Keratinocyte (primary cell): ENCODE results near the gene CAVIN1. TPM values are rescaled to one million over a fixed set of nuclear protein-coding genes. Genes with fewer than 3 reads are reported as not detected.
"Not testable (repeated sequence)": the region's sequence is repeated elsewhere in the genome, so short reads cannot be mapped to it uniquely, and the experiment has no call there.

Source experiments
- DNase-seq: peaks from one replicate; pipeline ENCODE4 v3.0.0-alpha.2; 2011; ENCODE audit warnings: low read depth, missing footprints, low spot score
- FAIRE-seq: peaks from 2 replicates; lab custom pipeline; 2011; peaks lifted over from hg19 to GRCh38; lab: Jason Lieb, UNC
- H2AFZ ChIP-seq: 2 replicates; pipeline ENCODE4 v1.6.0; 2012; ENCODE audit warnings: low read length, control low read depth, inconsistent platforms; ENCODE audit not compliant: control insufficient read depth
- H3K27ac ChIP-seq: 2 replicates; pipeline ENCODE4 v1.5.1; 2011; ENCODE audit warnings: low read length; ENCODE audit not compliant: control insufficient read depth, insufficient read depth
- H3K27me3 ChIP-seq: 3 replicates; pipeline ENCODE4 v1.6.0; 2011; ENCODE audit warnings: low read length; ENCODE audit not compliant: control insufficient read depth, insufficient read depth; ENCODE audit errors: extremely low read depth
- H3K36me3 ChIP-seq, 2 experiments: 2 replicates in 1 of 2; 3 replicates in 1 of 2; pipeline ENCODE4 v1.5.1; 2011; ENCODE audit warnings: low read length in 2 of 2, mild to moderate bottlenecking in 1 of 2; ENCODE audit not compliant: control insufficient read depth in 2 of 2, insufficient read depth in 2 of 2; ENCODE audit errors: extremely low read depth in 1 of 2
- H3K4me1 ChIP-seq: 3 replicates; pipeline ENCODE4 v1.5.1; 2011; ENCODE audit warnings: low read length; ENCODE audit not compliant: control insufficient read depth, insufficient read depth; ENCODE audit errors: extremely low read depth
- H3K4me2 ChIP-seq: 3 replicates; pipeline ENCODE4 v1.6.0; 2011; ENCODE audit warnings: low read depth, low read length; ENCODE audit not compliant: control insufficient read depth, insufficient read depth; ENCODE audit errors: extremely low read depth
- H3K4me3 ChIP-seq, 3 experiments: fragments of 200-600 bp in 1 of 3; sonication (generic) in 1 of 3; 2 replicates in 2 of 3; 3 replicates in 1 of 3; pipeline ENCODE4 v1.5.1; 2011 to 2016; ENCODE audit warnings: low read length in 3 of 3, mild to moderate bottlenecking in 3 of 3, control low read depth in 2 of 3, inconsistent platforms in 1 of 3, low read depth in 1 of 3, mixed read lengths in 1 of 3, mixed run types in 1 of 3, moderate library complexity in 1 of 3; ENCODE audit not compliant: control insufficient read depth in 2 of 3, insufficient read depth in 2 of 3; ENCODE audit errors: extremely low read depth in 1 of 3
- H3K79me2 ChIP-seq: 2 replicates; pipeline ENCODE4 v1.6.0; 2012; ENCODE audit warnings: low read length; ENCODE audit not compliant: control insufficient read depth, insufficient read depth
- H3K9ac ChIP-seq: 3 replicates; pipeline ENCODE4 v1.6.0; 2011; ENCODE audit warnings: low read length; ENCODE audit not compliant: control insufficient read depth, insufficient read depth; ENCODE audit errors: extremely low read depth
- H3K9me1 ChIP-seq: 3 replicates; pipeline ENCODE4 v1.6.0; 2011; ENCODE audit warnings: low read length; ENCODE audit not compliant: control insufficient read depth, insufficient read depth; ENCODE audit errors: extremely low read depth
- H3K9me3 ChIP-seq: 2 replicates; pipeline ENCODE4 v1.5.1; 2012; ENCODE audit warnings: low read depth, low read length; ENCODE audit not compliant: control insufficient read depth
- H4K20me1 ChIP-seq: 3 replicates; pipeline ENCODE4 v1.6.0; 2011; ENCODE audit warnings: low read length; ENCODE audit not compliant: control insufficient read depth, insufficient read depth; ENCODE audit errors: extremely low read depth
- EZH2 ChIP-seq: IDR thresholded peaks from one replicate; pipeline ENCODE4 v1.6.1; 2012; ENCODE audit warnings: inconsistent platforms, mild to moderate bottlenecking, low read length, moderate library complexity
- dilution Hi-C: fragments of 300-500 bp; cut with MboI; formaldehyde crosslinking; loops from one replicate; pipeline ENCODE4 v1.7.0; 2020; ENCODE audit warnings: low sequenced_read_pairs; ENCODE audit not compliant: extremely low pct_ligation_motif_present
- polyA plus RNA-seq, 5 experiments: library from polyadenylated mRNA; depleted of rRNA in 3 of 5; stranded (reverse) in 3 of 5; stranded (forward) in 1 of 5; unstranded in 1 of 5; fragments of >200 nt; gene quantifications; 1 replicate in 1 of 5; 2 replicates in 3 of 5; 3 replicates in 1 of 5; pipeline versions ENCODE4 v1.2.1 to v1.2.3, GENCODE V29; 2011 to 2012; ENCODE audit warnings: missing spikeins in 2 of 5, low read depth in 1 of 5, low replicate concordance in 1 of 5
- TF ChIP-seq, protein P1 (sequence below), 3 experiments: IDR thresholded peaks in 1 of 3; conservative IDR thresholded peaks in 1 of 3; optimal IDR thresholded peaks in 1 of 3; 2 replicates in 2 of 3; 3 replicates in 1 of 3; pipeline versions ENCODE3 to v1.5.1; 2011; ENCODE audit warnings: low read length in 3 of 3, mild to moderate bottlenecking in 3 of 3, moderate library complexity in 2 of 3, control low read depth in 1 of 3, inconsistent platforms in 1 of 3; ENCODE audit not compliant: insufficient read depth in 2 of 3; ENCODE audit errors: extremely low read depth in 1 of 3

Gene CAVIN1
- polyA plus RNA-seq, 1 donor (not counting 4 experiments of a cell fraction or from before 2014, with no cell fraction given): 172 TPM

DNA sequence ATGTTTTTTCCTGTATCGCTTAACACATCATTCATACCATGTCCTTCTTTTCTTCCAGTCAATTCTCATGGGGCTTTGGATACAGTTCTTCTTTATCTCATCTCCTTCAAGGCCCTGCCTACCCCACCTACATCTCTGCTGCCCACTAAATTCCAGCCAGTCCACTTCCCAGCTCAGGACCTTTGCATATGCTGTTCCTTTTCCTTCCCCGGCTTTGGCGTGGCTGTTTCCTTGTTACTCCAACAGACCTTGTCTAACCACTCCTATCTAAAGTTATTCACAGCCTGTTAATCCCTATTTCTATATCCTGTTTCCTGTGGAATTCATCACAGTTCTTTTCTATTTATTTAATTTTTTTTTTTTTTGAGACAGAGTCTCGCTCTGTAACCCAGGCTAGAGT lies 28.2 kb downstream of the CAVIN1 start:
- no peak for DNase-seq
- Histone ChIP-seq H3K9me3 (no peaks in the 10 kb centered on the region), H3K9me1 (no peaks in the 10 kb centered on the region), H3K4me2 (no peak overlapping the region), H3K79me2 (no peaks in the 10 kb centered on the region), H4K20me1 (no peaks in the 10 kb centered on the region), H3K27me3 (no peaks in the 10 kb centered on the region), H3K36me3 (no peaks in the 10 kb centered on the region), H2AFZ (no peak overlapping the region), H3K27ac (no peak overlapping the region), H3K4me1 (no peaks in the 10 kb centered on the region), H3K4me3 (no peak overlapping the region), H3K9ac (no peak overlapping the region)
- no peak for FAIRE-seq
- dilution Hi-C loops: no loop called here
- no peak for TF ChIP-seq EZH2
- TF ChIP-seq, protein P1, sequence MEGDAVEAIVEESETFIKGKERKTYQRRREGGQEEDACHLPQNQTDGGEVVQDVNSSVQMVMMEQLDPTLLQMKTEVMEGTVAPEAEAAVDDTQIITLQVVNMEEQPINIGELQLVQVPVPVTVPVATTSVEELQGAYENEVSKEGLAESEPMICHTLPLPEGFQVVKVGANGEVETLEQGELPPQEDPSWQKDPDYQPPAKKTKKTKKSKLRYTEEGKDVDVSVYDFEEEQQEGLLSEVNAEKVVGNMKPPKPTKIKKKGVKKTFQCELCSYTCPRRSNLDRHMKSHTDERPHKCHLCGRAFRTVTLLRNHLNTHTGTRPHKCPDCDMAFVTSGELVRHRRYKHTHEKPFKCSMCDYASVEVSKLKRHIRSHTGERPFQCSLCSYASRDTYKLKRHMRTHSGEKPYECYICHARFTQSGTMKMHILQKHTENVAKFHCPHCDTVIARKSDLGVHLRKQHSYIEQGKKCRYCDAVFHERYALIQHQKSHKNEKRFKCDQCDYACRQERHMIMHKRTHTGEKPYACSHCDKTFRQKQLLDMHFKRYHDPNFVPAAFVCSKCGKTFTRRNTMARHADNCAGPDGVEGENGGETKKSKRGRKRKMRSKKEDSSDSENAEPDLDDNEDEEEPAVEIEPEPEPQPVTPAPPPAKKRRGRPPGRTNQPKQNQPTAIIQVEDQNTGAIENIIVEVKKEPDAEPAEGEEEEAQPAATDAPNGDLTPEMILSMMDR (optimal IDR thresholded peaks at IDR 0.05 in 1 of 3, IDR thresholded peaks at IDR 0.05 in 1 of 3, conservative IDR thresholded peaks at IDR 0.05 in 1 of 3; ENCODE audit: extremely low read depth in 1 of 3, insufficient read depth in 2 of 3, low read length in 3 of 3): no peak

DNA sequence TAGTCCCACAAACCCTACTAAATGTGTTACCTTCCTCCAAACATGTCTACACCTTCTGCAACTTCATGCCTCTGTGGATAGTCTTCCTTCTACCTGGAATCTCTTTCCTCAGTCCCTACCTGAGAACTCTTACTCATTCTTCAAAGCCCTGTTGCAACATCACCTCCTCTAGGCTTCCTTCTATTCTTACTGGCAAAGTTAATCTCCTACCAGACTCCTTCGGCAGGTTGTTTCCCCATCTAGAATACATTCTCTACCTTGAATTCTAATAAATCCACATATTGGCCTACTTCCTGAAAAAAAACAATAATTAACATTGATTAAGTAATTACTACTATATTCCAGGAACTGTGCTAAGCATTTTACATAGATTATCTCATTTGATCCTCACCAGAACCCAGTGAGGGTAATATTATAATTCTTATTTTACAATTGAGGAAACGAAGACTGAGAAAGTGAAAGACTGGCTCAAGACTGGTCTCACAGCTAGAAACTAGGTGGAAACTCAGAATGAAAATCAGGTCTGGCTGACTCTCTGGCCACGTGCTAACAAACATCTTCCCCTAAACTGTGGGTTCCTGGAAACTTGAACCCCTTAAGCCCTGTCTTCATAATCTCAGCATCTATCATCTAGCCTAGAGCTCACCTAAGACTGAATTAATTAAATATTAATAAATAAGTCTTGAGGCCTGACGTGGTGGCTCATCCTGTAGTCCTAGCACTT lies 30.2 kb downstream of the CAVIN1 start:
- H3K9me1 ChIP-seq: no peaks in the 10 kb centered on the region
- H3K79me2 ChIP-seq: peaks cover 2% of the 10 kb centered on the region
- no peaks in the 10 kb centered on the region for H3K27me3 ChIP-seq
- no peak overlapping the region for H2AFZ ChIP-seq
- no peak overlapping the region for H3K27ac ChIP-seq
- TF ChIP-seq, protein P1 (optimal IDR thresholded peaks at IDR 0.05 in 1 of 3, IDR thresholded peaks at IDR 0.05 in 1 of 3, conservative IDR thresholded peaks at IDR 0.05 in 1 of 3; ENCODE audit: extremely low read depth in 1 of 3, insufficient read depth in 2 of 3, low read length in 3 of 3): no peak
- TF ChIP-seq EZH2: no peak
- H4K20me1 ChIP-seq: no peaks in the 10 kb centered on the region
- no peak overlapping the region for H3K4me2 ChIP-seq
- dilution Hi-C loops: no loop called here
- H3K9ac ChIP-seq: no peak overlapping the region
- no peaks in the 10 kb centered on the region for H3K36me3 ChIP-seq
- no peaks in the 10 kb centered on the region for H3K9me3 ChIP-seq
- DNase-seq: no peak
- FAIRE-seq: no peak
- H3K4me1 ChIP-seq: peaks cover 6% of the 10 kb centered on the region
- no peak overlapping the region for H3K4me3 ChIP-seq

DNA sequence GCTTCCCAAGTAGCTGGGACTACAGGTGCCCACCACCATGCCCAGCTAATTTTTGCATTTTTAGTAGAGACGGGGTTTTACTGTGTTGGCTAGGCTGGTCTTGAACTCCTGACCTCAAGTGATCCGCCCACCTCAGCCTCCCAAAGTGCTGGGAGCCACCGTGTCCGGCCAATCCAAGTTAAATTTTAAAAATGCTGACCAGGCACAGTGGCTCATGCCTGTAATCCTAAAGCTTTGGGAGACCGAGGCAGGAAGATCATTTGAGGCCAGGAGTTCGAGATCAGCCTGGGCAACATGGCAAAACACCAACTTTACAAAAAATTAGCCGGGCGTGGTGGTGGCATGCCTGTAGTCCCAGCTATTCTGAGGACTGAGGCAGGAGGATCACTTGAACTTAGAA lies 31.6 kb downstream of the CAVIN1 start:
- H4K20me1 ChIP-seq, H3K27ac ChIP-seq, H2AFZ ChIP-seq, H3K27me3 ChIP-seq, H3K9ac ChIP-seq, H3K9me3 ChIP-seq, H3K36me3 ChIP-seq, H3K4me3 ChIP-seq, FAIRE-seq, dilution Hi-C loops, H3K9me1 ChIP-seq, DNase-seq, H3K4me2 ChIP-seq: not testable (repeated sequence)
- Histone ChIP-seq H3K79me2 (peaks cover 16% of the 10 kb centered on the region), H3K4me1 (peaks cover 15% of the 10 kb centered on the region)
